A549 (cell line): ENCODE data around the gene CDH4.

Experiments used
- CTCF ChIP-seq: fragments of >200 bp; sonication (Bioruptor Twin); formaldehyde crosslinking; IDR thresholded peaks from 3 replicates; pipeline ENCODE4 v1.5.1; 2016
- NR3C1 ChIP-seq: fragments of >200 bp; sonication (Bioruptor Twin); formaldehyde crosslinking; IDR thresholded peaks from 3 replicates; pipeline ENCODE4 v1.6.1; 2017
- POLR2A ChIP-seq: IDR thresholded peaks from 2 replicates; pipeline ENCODE4 v1.6.1; 2012; ENCODE audit warnings: mild to moderate bottlenecking, low read length
- SMC3 ChIP-seq: fragments of >200 bp; sonication (Bioruptor Twin); formaldehyde crosslinking; IDR thresholded peaks from 3 replicates; pipeline ENCODE4 v1.6.1; 2018; ENCODE audit warnings: inconsistent platforms

DNA sequence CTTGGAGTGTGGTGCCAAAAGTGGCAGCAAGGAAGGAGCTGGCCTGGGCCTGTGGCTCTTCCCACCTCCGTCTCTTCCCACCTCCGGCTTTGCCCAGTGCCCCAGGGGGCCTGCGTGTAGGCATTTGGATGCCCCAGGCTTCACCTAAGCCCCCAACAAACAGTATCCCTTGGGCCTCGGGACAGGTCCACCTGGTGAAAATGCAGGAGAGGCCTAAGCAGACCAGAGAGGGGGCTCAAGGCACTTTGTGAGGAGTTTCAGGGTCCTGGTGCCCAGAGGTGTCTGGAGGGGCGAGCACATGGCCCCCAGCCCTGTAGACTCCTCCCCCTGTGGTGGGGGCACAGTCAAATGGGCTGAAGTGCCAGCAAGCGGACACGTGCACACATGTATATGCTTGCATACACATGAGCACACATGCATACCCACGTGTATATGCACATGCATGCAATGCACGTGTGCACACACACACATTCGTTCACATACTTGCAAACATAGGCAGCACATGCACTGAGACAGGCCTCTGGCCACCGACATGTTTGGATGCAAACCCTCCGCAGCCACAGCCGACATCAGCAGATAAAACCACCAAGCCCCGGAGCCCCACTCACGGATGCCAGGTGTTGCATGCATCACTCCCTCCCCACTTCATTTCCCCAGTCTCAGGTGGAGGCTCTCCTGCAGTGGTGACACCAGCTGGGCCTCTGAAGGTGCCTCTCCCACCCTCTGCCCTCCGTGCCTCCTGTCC lies 689.1 kb downstream of the CDH4 start:
- no peak for TF ChIP-seq NR3C1
- no peak for TF ChIP-seq CTCF
- no peak for TF ChIP-seq SMC3
- TF ChIP-seq POLR2A, result no peak
